ENCODE measurements around the gene KRTAP2-1. TPM values are rescaled to one million over a fixed set of nuclear protein-coding genes. Genes with fewer than 3 reads are reported as not detected.
"Not testable (repeated sequence)": the region's sequence is repeated elsewhere in the genome, so short reads cannot be mapped to it uniquely, and the experiment has no call there.

The KRTAP2-1 gene
- total RNA-seq, 2 experiments from 2014 or later: not detected

DNA sequence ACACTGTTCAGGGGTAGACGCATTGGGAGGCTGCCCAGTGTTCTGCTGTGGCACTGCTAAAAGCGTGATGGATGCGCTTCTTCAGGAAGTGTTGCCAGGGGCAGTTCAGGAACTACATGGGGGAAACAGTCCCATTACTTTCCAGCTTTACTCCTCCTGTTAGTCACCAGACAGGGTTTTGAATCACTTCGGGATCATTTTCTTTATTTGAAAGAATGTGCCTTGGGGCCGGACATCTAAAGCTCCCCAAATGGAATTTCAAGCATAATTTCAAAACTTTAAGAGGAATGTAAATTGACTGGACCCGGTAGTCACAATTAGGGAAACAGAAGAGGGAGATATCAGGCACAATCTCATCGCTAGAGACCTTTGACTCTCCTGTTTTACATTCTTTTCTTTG, 1.3 kb upstream of the KRTAP2-1 start:
- Mint-ChIP-seq H3K4me3 (no peak overlapping the region), H3K9me3 (peaks cover 3% of the 10 kb centered on the region), H3K36me3 (ENCODE audit: low read depth) (no peaks in the 10 kb centered on the region), H3K27ac (no peak overlapping the region), H3K4me1 (peaks cover 1% of the 10 kb centered on the region), H3K27me3 (peaks cover 17% of the 10 kb centered on the region)
- no peak for DNase-seq
- ChIA-PET CTCF (no interaction called here), POLR2A (no interaction called here)

DNA sequence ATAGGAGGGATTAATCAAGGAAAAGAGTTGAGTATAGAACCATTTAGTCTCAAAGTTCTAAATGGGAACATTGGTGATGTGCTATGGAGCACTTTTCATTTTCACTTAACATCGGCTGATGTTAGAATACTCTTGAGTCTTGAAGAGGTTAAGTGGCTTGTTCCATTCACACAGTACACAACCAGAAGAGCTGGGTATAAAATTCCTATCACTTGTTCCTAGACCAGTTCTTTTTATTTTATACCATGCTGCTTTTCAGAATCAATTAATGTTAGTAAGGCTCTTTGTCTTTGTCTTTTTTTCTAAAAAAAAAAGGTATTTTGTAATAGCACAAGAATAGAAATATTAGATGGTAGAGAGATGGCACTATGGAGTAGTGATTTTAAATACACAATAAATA, 4.2 kb downstream of the KRTAP2-1 start:
- Mint-ChIP-seq H3K9me3 (peaks cover 4% of the 10 kb centered on the region), H3K4me1 (peaks cover 1% of the 10 kb centered on the region), H3K27me3 (peaks cover 14% of the 10 kb centered on the region), H3K27ac (no peak overlapping the region), H3K4me3 (no peak overlapping the region), H3K36me3 (ENCODE audit: low read depth) (no peaks in the 10 kb centered on the region)
- CTCF ChIA-PET: no interaction called here
- no peak for DNase-seq
- POLR2A ChIA-PET: no interaction called here

DNA sequence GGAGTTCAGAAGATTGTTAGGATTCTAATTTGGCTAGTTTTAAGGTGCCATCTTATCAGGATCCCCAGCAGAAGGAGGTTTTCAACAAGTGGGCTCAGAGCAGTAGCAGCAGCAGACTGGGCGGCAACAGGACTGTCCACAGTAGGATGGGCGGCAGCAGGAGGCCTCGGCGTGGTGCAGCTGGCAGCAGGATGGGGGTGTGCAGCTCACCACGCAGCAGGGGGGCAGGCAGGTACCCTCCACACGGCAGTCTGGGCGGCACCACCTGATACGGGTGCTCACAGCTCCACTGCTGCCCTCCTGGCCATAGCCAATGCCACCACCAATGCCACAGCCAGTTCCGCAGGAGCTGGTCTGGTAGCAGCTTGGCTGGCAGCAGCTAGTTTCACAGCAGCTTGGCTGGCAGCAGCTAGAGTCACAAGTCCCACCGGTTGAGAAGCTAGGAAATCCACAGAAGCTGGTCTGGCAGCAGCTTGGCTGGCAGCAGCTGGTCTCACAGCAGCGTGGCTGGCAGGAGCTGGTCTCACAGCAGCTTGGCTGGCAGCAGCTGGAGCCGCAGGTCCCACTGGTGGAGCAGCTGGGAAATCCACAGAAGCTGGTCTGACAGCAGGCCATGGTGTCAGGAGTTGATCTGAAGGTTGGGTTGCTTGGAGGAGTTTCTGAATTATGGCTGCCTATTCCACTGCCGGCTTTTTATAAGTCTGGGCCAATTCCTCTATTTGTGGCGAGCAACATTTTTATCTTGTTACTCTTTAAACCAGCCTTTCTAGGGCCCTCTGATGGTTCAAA, 6.1 kb downstream of the KRTAP2-1 start, which contains the start of gene KRTAP1-1:
TSS of gene KRTAP1-1 (minus strand) at position 668 of the 789 bp plus-strand sequence. CDS start at position 615, 53 bp downstream.
- POLR2A ChIA-PET; CTCF ChIA-PET; H3K4me1 Mint-ChIP-seq; DNase-seq; H3K9me3 Mint-ChIP-seq; H3K36me3 Mint-ChIP-seq (ENCODE audit: low read depth); H3K4me3 Mint-ChIP-seq; H3K27ac Mint-ChIP-seq: not testable (repeated sequence)
- peaks cover 16% of the 10 kb centered on the region for H3K27me3 Mint-ChIP-seq

DNA sequence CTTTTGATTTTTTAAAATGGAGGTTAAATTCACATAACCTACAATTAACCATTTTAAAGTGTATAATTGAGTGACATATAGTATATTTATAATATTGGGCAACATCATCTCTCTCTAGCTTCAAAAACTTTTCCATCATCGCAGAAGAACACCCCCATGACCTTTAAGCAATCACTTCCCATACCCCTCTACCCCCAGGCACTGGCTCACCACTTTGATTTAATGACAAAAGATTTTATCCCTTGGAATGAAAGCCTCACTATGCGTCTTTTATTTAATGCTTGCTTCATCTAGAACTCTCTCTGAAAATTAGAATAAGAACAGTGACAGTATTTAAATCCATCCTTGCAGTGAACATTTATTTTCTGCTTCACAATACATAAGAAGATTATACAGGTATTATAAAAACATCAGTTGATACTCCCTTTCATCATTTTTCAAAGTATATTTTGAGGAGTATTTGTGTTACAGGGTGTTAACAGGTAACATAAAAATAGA, 9.2 kb downstream of the KRTAP2-1 start:
- POLR2A ChIA-PET: no interaction called here
- Mint-ChIP-seq H3K27ac (no peak overlapping the region), H3K9me3 (no peaks in the 10 kb centered on the region)

DNA sequence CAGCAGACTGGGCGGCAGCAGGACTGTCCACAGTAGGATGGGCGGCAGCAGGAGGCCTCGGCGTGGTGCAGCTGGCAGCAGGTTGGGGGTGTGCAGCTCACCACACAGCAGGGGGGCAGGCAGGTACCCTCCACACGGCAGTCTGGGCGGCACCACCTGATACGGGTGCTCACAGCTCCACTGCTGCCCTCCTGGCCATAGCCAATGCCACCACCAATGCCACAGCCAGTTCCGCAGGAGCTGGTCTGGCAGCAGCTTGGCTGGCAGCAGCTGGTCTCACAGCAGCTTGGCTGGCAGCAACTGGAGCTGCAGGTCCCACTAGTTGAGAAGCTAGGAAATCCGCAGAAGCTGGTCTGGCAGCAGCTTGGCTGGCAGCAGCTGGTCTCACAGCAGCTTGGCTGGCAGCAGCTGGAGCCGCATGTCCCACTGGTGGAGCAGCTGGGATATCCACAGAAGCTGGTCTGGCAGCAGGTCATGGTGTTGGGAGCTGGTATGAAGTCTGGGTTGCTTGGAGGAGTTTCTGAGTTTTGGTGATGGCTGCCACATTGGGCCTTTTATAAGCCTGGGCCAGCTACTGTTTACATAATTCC, 12.7 kb downstream of the KRTAP2-1 start, which contains the start of gene KRTAP1-3:
TSS of gene KRTAP1-3 (minus strand) at position 529 of the 590 bp plus-strand sequence. CDS start at position 476, 53 bp downstream.
- H3K4me1 Mint-ChIP-seq; DNase-seq; CTCF ChIA-PET; H3K4me3 Mint-ChIP-seq; H3K36me3 Mint-ChIP-seq (ENCODE audit: low read depth); H3K9me3 Mint-ChIP-seq; POLR2A ChIA-PET; H3K27ac Mint-ChIP-seq: not testable (repeated sequence)
- peaks cover 14% of the 10 kb centered on the region for H3K27me3 Mint-ChIP-seq

More for the DNA sequence above, 9.2 kb downstream of the KRTAP2-1 start:
- CTCF ChIA-PET: no interaction called here
- H3K4me1 Mint-ChIP-seq: no peaks in the 10 kb centered on the region
- H3K4me3 Mint-ChIP-seq: no peak overlapping the region
- H3K27me3 Mint-ChIP-seq: peaks cover 11% of the 10 kb centered on the region
- no peaks in the 10 kb centered on the region for H3K36me3 Mint-ChIP-seq (ENCODE audit: low read depth)
- DNase-seq: no peak

DNA sequence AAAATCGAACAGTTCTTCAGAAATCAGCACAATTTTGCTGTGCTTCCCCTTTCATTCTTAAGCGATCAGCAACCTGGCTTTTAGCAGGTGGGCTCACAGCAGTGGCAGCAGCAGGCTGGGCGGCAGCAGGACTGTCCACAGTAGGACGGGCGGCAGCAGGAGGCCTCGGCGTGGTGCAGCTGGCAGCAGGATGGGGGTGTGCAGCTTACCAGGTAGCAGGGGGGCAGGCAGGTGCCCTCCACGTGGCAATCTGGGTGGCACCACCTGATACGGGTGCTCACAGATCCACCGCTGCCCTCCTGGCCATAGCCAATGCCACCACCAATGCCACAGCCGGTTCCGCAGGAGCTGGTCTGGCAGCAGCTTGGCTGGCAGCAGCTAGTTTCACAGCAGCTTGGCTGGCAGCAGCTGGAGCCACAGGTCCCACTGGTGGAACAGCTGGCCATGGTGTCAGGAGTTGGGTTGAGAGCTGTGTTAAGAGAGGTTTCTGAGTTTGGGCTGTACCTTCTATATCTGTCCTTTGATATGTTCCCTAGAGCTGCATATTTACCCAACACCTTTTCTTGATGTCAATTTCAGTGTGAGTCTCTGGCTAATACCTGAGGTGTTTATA, 17.4 kb downstream of the KRTAP2-1 start, which contains the start of gene KRTAP1-4:
TSS of gene KRTAP1-4 (minus strand) at position 563 of the 613 bp plus-strand sequence. CDS start at position 446, 117 bp downstream.
- H3K9me3 Mint-ChIP-seq: no peaks in the 10 kb centered on the region
- no peak within 1 kb of the TSS for H3K4me3 Mint-ChIP-seq
- POLR2A ChIA-PET: no interaction called here
- H3K4me1 Mint-ChIP-seq: no peaks in the 10 kb centered on the region
- CTCF ChIA-PET: interaction anchor here (1.0 to 1.3 kb wide), 2 partner anchors 10 to 13 kb away, joined by 3 read pairs; no protein-coding TSS in a partner anchor
- H3K27ac Mint-ChIP-seq: no peak within 1 kb of the TSS
- DNase-seq: no peak
- H3K36me3 Mint-ChIP-seq (ENCODE audit: low read depth): no peaks in the 10 kb centered on the region
- H3K27me3 Mint-ChIP-seq: peaks cover 19% of the 10 kb centered on the region

DNA sequence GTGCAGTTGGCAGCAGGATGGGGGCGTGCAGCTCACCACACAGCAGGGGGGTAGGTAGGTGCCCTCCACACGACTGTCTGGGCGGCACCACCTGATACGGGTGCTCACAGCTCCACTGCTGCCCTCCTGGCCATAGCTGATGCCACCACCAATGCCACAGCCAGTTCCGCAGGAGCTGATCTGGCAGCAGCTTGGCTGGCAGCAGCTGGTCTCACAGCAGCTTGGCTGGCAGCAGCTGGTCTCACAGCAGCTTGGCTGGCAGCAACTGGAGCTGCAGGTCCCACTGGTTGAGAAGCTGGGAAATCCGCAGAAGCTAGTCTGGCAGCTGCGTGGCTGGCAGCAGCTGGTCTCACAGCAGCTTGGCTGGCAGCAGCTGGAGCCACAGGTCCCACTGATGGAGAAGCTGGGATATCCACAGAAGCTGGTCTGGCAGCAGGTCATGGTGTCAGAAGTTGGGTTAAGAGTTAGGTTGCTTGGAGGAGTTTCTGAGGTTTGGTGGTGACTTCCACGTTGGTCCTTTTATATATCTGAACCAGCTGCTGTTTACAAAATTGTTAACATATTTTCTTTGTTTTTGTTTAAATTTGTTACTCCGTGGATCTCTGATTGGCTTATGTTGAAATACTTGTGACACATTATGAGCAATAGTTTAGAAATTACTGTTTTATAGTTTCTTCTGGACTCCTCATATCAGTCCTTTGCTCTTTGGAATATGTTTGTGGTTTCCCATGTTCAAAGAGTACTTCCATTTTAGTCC, 20.2 kb downstream of the KRTAP2-1 start, which contains the start of gene KRTAP1-5:
TSS of gene KRTAP1-5 (minus strand) at position 494 of the 757 bp plus-strand sequence. CDS start at position 441, 53 bp downstream.
- CTCF ChIA-PET: no interaction called here
- no peak within 1 kb of the TSS for H3K4me3 Mint-ChIP-seq

DNA sequence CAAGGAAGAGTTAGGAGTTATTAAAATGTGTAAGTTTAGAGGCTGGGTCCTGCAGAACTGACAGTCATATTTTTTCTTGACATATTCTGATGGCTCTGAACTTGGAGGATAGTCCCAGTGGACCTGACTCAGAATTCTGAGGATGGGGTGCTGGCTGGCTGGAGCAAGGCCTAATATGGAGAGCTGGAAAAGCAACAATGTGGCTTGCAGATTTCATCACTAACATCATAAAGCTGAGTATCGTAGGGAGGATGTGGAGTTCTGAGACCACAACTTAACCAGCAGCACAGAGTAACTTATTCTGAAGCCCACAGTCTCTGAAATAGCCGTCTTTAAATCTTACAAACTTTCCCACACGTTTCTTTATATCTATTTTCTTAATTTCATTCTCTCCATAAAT, 22.4 kb downstream of the KRTAP2-1 start:
- ChIA-PET CTCF (no interaction called here), POLR2A (no interaction called here)
- DNase-seq: no peak
- H3K27me3 Mint-ChIP-seq: peaks cover 18% of the 10 kb centered on the region
- H3K4me3 Mint-ChIP-seq: no peak overlapping the region
- H3K36me3 Mint-ChIP-seq (ENCODE audit: low read depth): no peaks in the 10 kb centered on the region
- H3K27ac Mint-ChIP-seq: no peak overlapping the region
- no peaks in the 10 kb centered on the region for H3K4me1 Mint-ChIP-seq
- no peaks in the 10 kb centered on the region for H3K9me3 Mint-ChIP-seq

More for the DNA sequence above, 20.2 kb downstream of the KRTAP2-1 start, which contains the start of gene KRTAP1-5:
- no peak for DNase-seq
- H3K36me3 Mint-ChIP-seq (ENCODE audit: low read depth): no peaks in the 10 kb centered on the region
- no peaks in the 10 kb centered on the region for H3K4me1 Mint-ChIP-seq
- peaks cover 20% of the 10 kb centered on the region for H3K27me3 Mint-ChIP-seq
- no peaks in the 10 kb centered on the region for H3K9me3 Mint-ChIP-seq
- H3K27ac Mint-ChIP-seq: no peak within 1 kb of the TSS
- POLR2A ChIA-PET: no interaction called here

DNA sequence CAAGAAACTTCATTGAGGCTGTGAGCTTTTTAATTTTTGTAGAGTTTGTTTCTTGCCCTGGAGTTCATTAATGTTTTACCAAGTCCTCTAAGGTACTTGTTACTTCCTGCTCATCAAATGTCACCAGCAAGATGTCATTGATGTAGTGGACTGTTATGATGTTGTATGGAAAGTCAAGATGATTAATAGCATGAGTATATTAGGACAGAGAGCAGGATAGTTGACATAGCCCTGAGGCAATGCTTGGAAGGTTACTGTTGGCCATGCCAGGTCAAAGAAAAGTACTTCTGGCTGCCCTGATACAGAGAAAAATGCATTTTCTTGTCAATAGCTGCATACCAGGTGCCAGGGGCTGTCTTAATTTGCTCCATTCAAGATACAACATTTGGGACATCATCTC, 26.8 kb downstream of the KRTAP2-1 start:
- POLR2A ChIA-PET: no interaction called here
- no peak overlapping the region for H3K27ac Mint-ChIP-seq
- peaks cover 11% of the 10 kb centered on the region for H3K27me3 Mint-ChIP-seq
- CTCF ChIA-PET: interaction anchor here (0.7 to 1.3 kb wide), 2 partner anchors 9 to 529 kb away, joined by 3 read pairs; no protein-coding TSS in a partner anchor
- H3K36me3 Mint-ChIP-seq (ENCODE audit: low read depth): no peaks in the 10 kb centered on the region
- DNase-seq: no peak
- no peak overlapping the region for H3K4me3 Mint-ChIP-seq
- no peaks in the 10 kb centered on the region for H3K4me1 Mint-ChIP-seq
- H3K9me3 Mint-ChIP-seq: no peaks in the 10 kb centered on the region

DNA sequence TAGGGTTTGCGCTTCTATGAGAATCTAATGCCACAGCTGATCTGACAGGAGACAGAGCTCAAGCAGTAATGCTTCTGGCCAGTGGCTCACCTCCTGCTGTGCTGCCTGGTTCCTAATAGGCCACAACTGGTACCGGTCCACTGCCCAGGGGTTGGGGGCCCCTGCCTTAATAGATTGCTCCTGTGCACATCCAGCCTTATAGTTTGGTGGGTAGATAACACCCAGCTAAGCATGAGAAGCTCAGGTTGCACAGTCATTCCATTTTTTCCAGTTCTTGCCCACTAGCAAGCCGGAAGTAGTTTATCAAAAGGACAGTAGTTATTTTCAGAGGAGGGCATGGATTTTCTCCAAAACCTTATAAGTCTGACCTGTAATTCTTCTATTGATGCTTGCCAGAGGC, 27.7 kb downstream of the KRTAP2-1 start:
- H3K27ac Mint-ChIP-seq: no peak overlapping the region
- ChIA-PET POLR2A (no interaction called here), CTCF (interaction anchor here (0.6 to 1.3 kb wide), 3 partner anchors 10 to 530 kb away, joined by 3 read pairs; no protein-coding TSS in a partner anchor)
- no peak overlapping the region for H3K4me3 Mint-ChIP-seq
- peaks cover 15% of the 10 kb centered on the region for H3K27me3 Mint-ChIP-seq
- no peaks in the 10 kb centered on the region for H3K4me1 Mint-ChIP-seq
- no peaks in the 10 kb centered on the region for H3K36me3 Mint-ChIP-seq (ENCODE audit: low read depth)
- DNase-seq: no peak
- H3K9me3 Mint-ChIP-seq: no peaks in the 10 kb centered on the region

DNA sequence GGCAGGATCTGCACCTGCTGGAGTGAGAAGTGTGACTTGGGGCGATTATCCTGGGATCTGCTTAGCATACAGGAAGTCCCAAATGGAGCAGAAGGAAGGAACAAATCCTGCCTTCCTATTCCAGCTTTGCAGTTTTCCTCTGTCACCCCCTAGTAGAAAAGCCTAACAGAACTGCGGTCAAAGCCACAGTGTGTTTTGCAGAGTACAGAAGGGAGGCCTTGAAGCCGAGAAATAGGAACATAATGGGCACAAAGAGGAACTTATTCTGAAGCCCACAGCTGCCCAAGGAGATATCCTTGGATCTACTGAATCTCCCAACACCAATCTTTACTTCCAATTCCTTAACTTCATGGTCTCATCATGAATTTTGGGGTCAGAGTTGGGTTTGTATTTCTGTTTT, 28.6 kb downstream of the KRTAP2-1 start:
- ChIA-PET POLR2A (no interaction called here), CTCF (interaction anchor here (1.2 kb wide), 1 partner anchor 9 kb away, joined by 5 read pairs; no protein-coding TSS in a partner anchor)
- no peak overlapping the region for H3K4me3 Mint-ChIP-seq
- H3K9me3 Mint-ChIP-seq: no peaks in the 10 kb centered on the region
- no peak overlapping the region for H3K27ac Mint-ChIP-seq
- no peak for DNase-seq
- H3K27me3 Mint-ChIP-seq: peaks cover 12% of the 10 kb centered on the region
- no peaks in the 10 kb centered on the region for H3K4me1 Mint-ChIP-seq
- H3K36me3 Mint-ChIP-seq (ENCODE audit: low read depth): no peaks in the 10 kb centered on the region

DNA sequence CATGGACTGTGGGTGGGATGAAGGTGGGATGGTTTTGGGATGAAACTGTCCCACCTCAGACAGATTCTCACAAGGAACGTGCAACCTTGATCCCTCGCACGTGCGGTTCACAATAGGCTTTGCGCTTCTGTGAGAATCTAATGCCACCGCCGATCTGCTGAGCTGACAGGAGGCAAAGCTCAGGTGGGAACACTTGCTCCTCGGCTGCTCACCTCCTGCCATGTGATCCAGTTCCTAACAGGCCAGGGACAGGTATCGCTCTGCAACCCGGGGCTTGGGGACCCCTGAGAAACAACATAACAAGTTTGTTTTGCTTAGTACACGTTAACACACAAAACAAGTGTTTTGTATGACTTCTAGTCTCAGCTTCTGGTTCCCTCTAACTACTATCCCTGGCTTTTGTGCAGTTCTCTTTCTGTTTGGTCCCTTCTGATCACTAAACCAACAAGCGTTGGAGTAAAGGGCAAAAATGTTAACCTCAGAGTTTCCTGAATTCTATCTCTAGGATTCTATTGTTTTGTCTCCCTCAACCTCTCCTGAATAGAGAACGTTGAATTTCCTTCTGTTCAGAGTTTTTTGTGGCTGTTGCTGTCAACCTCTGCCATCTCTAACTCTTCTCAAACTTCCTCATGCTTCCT, 30.4 kb downstream of the KRTAP2-1 start:
- no peaks in the 10 kb centered on the region for H3K36me3 Mint-ChIP-seq (ENCODE audit: low read depth)
- H3K4me3 Mint-ChIP-seq: no peak overlapping the region
- H3K9me3 Mint-ChIP-seq: no peaks in the 10 kb centered on the region
- no peaks in the 10 kb centered on the region for H3K4me1 Mint-ChIP-seq
- CTCF ChIA-PET: interaction anchor here (1.2 kb wide), 1 partner anchor 13 kb away, joined by 3 read pairs; the partner anchor contains the start of gene KRTAP1-4
- POLR2A ChIA-PET: no interaction called here
- H3K27ac Mint-ChIP-seq: no peak overlapping the region
- no peak for DNase-seq
- H3K27me3 Mint-ChIP-seq: peaks cover 14% of the 10 kb centered on the region

All from activated CD4-positive, alpha-beta T cell treated with anti-CD3 and anti-CD28 coated beads, Interleukin-2, amount 10 ng/mL, durations not matched to agents 7 days and 5 days (primary cell).